ENCODE measurements around the gene ABTB2.

ABTB2 gene

DNA sequence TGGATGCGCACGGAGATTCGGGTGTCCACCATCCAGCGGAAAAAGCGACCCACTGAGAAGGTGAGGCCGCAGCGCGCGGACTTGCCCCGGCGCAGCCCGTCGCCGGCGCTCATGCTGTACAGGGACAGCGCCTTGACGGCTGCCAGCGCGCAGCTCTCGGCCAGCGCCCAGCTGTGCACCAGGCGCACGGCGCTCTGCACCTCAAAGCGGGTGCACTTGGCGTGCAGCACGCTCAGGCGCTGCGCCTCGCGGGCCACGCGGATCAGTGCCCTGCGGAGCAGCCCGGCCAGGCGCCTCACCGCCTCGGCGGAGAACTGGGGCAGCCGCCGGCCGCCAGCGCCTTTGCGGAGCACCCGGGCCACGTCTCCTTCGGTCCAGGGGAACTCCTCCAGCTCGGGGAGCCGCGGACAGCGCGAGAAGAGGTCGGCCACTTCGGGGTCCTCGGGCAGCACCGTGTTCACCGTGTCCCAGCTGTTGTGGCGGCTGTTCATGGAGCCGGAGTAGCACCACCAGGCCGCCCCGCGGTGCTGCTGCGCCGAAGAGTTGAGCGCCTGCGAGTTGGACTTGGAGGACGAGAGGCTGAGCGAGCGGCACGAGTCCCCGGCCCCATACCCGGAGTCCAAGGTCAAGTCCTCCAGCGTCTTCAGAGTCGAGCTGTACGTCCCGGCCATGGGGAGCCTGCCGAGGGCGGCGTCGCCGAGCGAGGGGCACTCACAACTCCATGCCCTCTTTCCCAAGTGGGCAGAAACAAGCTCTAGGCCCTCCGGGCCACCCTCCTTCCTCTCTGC lies 703 bp downstream of the ABTB2 start (continued):
- TF ChIP-seq ESRRG (CRISPR knock-in tag; IDR thresholded peaks at IDR 0.05) (no peak), GLIS3 (CRISPR knock-in tag; IDR thresholded peaks at IDR 0.05) (no peak), TCF4 (CRISPR knock-in tag; IDR thresholded peaks at IDR 0.05; ENCODE audit: borderline replicate concordance) (no peak), ZNF70 (CRISPR knock-in tag; IDR thresholded peaks at IDR 0.05) (no peak)

DNA sequence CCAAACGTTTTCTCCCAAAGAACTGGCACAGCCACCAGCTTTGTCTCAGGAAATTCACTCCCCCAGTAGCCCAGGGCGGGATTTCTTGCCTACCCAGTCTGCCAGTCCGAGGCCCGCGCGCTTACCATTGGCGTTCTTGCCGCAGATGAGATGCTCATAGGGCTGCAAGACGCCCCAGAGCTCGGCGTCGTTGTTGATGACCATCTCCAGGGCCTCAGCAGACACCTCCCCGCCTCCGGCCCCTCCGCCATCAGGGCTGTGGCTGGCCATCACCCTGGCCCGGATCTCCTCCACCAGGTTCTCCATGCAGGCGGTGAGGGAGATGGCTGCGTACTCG lies 1.3 kb downstream of the ABTB2 start:
- TF ChIP-seq ZNF70 (CRISPR knock-in tag; IDR thresholded peaks at IDR 0.05) (no peak), GLIS3 (CRISPR knock-in tag; IDR thresholded peaks at IDR 0.05) (no peak), CSDC2 (CRISPR knock-in tag; IDR thresholded peaks at IDR 0.05) (no peak), CSRNP3 (CRISPR knock-in tag; IDR thresholded peaks at IDR 0.05) (no peak), TCF4 (CRISPR knock-in tag; IDR thresholded peaks at IDR 0.05; ENCODE audit: borderline replicate concordance) (no peak), ZNF565 (CRISPR knock-in tag; conservative IDR thresholded peaks at IDR 0.05; ENCODE audit: low read depth) (no peak), ARNTL (CRISPR knock-in tag; IDR thresholded peaks at IDR 0.05; ENCODE audit: borderline replicate concordance, low read depth) (no peak), ISL1 (CRISPR knock-in tag; IDR thresholded peaks at IDR 0.05) (no peak), TSHZ2 (CRISPR knock-in tag; IDR thresholded peaks at IDR 0.05) (no peak), ZC3H10 (CRISPR knock-in tag; IDR thresholded peaks at IDR 0.05) (no peak), BACH2 (CRISPR knock-in tag; IDR thresholded peaks at IDR 0.05; ENCODE audit: borderline replicate concordance) (no peak), PPARA (CRISPR knock-in tag; IDR thresholded peaks at IDR 0.05; ENCODE audit: borderline replicate concordance) (no peak), POU6F1 (CRISPR knock-in tag; IDR thresholded peaks at IDR 0.05; ENCODE audit: borderline replicate concordance, low read depth) (no peak), RARB (CRISPR knock-in tag; IDR thresholded peaks at IDR 0.05) (no peak), ZNF8 (CRISPR knock-in tag; IDR thresholded peaks at IDR 0.05) (no peak), ZFP3 (CRISPR knock-in tag; IDR thresholded peaks at IDR 0.05) (no peak), OSR1 (CRISPR knock-in tag; IDR thresholded peaks at IDR 0.05) (no peak)
- peak; percentile 0; the same call in 2 of the 3 replicates for ATAC-seq

GRCh38 chr11:34356130-34356529 lies 1.7 kb downstream of the ABTB2 start:
- no peak for TF ChIP-seq ZFP30 (CRISPR knock-in tag; IDR thresholded peaks at IDR 0.05)
- no peak for TF ChIP-seq CSDC2 (CRISPR knock-in tag; IDR thresholded peaks at IDR 0.05)
- TF ChIP-seq CSRNP3 (CRISPR knock-in tag; IDR thresholded peaks at IDR 0.05), result no peak
- no peak for TF ChIP-seq OSR1 (CRISPR knock-in tag; IDR thresholded peaks at IDR 0.05)
- no peak for TF ChIP-seq RARB (CRISPR knock-in tag; IDR thresholded peaks at IDR 0.05)
- no peak for TF ChIP-seq SNAI2 (CRISPR knock-in tag; IDR thresholded peaks at IDR 0.05)
- no peak for TF ChIP-seq TCF4 (CRISPR knock-in tag; IDR thresholded peaks at IDR 0.05; ENCODE audit: borderline replicate concordance)
- TF ChIP-seq CREB5 (CRISPR knock-in tag; IDR thresholded peaks at IDR 0.05; ENCODE audit: low read depth), result no peak
- no peak for TF ChIP-seq PATZ1 (CRISPR knock-in tag; IDR thresholded peaks at IDR 0.05; ENCODE audit: borderline replicate concordance)
- TF ChIP-seq ZFP3 (CRISPR knock-in tag; IDR thresholded peaks at IDR 0.05), result no peak
- TF ChIP-seq BACH2 (CRISPR knock-in tag; IDR thresholded peaks at IDR 0.05; ENCODE audit: borderline replicate concordance), result no peak
- TF ChIP-seq ZNF8 (CRISPR knock-in tag; IDR thresholded peaks at IDR 0.05), result no peak
- TF ChIP-seq PPARA (CRISPR knock-in tag; IDR thresholded peaks at IDR 0.05; ENCODE audit: borderline replicate concordance), result no peak
- TF ChIP-seq ISL1 (CRISPR knock-in tag; IDR thresholded peaks at IDR 0.05), result no peak
- ATAC-seq, result no peak

All from SK-N-SH treated with all-trans-retinoic acid at 6 μM for 48 hours (cell line).